Measurements from ENCODE around the gene CNPY1.

Gene CNPY1

GRCh38 chr7:155496267-155497005, 49.9 kb downstream of the CNPY1 start:
- ChIA-PET POLR2A (interaction anchor here (0.6 kb wide), 1 partner anchor 10 kb away, joined by 5 read pairs; no protein-coding TSS in a partner anchor), CTCF (interaction anchor here (0.7 kb wide), 1 partner anchor 21 kb away, joined by 3 read pairs; no protein-coding TSS in a partner anchor)
- DNase-seq (ENCODE audit: extremely low spot score): peak; percentile 24
- no peak for TF ChIP-seq CTCF (IDR thresholded peaks at IDR 0.05; ENCODE audit: control extremely low read depth, extremely low read depth, low read depth, missing control alignments)

- DNase-seq (ENCODE audit: extremely low spot score): peak; percentile 8
- no peak for TF ChIP-seq CTCF (IDR thresholded peaks at IDR 0.05; ENCODE audit: control extremely low read depth, extremely low read depth, low read depth, missing control alignments)
- ChIA-PET POLR2A (interaction anchor here (0.6 kb wide), 1 partner anchor 9 kb away, joined by 5 read pairs; no protein-coding TSS in a partner anchor), CTCF (interaction anchor here (0.7 kb wide), 1 partner anchor 21 kb away, joined by 3 read pairs; no protein-coding TSS in a partner anchor)
Measured at GRCh38 chr7:155495440-155496248, 50.7 kb downstream of the CNPY1 start.

- ChIA-PET POLR2A (no interaction called here), CTCF (no interaction called here)
- DNase-seq (ENCODE audit: extremely low spot score): no peak
- no peak for TF ChIP-seq CTCF (IDR thresholded peaks at IDR 0.05; ENCODE audit: control extremely low read depth, extremely low read depth, low read depth, missing control alignments)
Measured at GRCh38 chr7:155494551-155494950, 51.8 kb downstream of the CNPY1 start.

GRCh38 chr7:155493744-155494538, 52.4 kb downstream of the CNPY1 start:
- ChIA-PET POLR2A (no interaction called here), CTCF (no interaction called here)
- no peak for DNase-seq (ENCODE audit: extremely low spot score)
- no peak for TF ChIP-seq CTCF (IDR thresholded peaks at IDR 0.05; ENCODE audit: control extremely low read depth, extremely low read depth, low read depth, missing control alignments)

GRCh38 chr7:155491812-155492211, 54.5 kb downstream of the CNPY1 start:
- no peak for DNase-seq (ENCODE audit: extremely low spot score)
- CTCF ChIA-PET: interaction anchor here (1.1 kb wide), 1 partner anchor 42 kb away, joined by 3 read pairs; no protein-coding TSS in a partner anchor
- TF ChIP-seq CTCF (IDR thresholded peaks at IDR 0.05; ENCODE audit: control extremely low read depth, extremely low read depth, low read depth, missing control alignments): no peak
- POLR2A ChIA-PET: no interaction called here

Measured in GM10248 (cell line).